K562 (cell line): ENCODE results near the gene KANK4. TPM values are rescaled to one million over a fixed set of nuclear protein-coding genes. Genes with fewer than 3 reads are reported as not detected.

ENCODE experiments used
- ATAC-seq: fragments of 200-7000 bp; cut with Tn5 transposase; 3 replicates; pipeline ENCODE4 v1.9.1; 2020; ENCODE audit warnings: moderate library complexity
- BruUV-seq: library from RNA; stranded (reverse); fragments of 400-500 nt; replicated peaks from 2 replicates; lab custom pipeline; 2021; lab: Mats Ljungman, UMichigan
- CTCF ChIA-PET: fragments of 300-600 bp; formaldehyde crosslinking; extraction: SDS; loops from one replicate; lab custom pipeline; 2021; ENCODE audit warnings: low intra/inter-chr PET ratio; lab: Yijun Ruan, JAX
- POLR2A ChIA-PET: fragments of 300-600, 350-650 bp; sonication (Branson Sonifier 250); formaldehyde crosslinking; extraction: SDS; loops from one replicate; lab custom pipeline; 2021; ENCODE audit warnings: antibody characterized with exemption, inconsistent platforms; lab: Yijun Ruan, JAX
- DNase-seq, 4 experiments: peaks; one replicate each; pipeline versions ENCODE4 v3.0.0 to v3.0.0-alpha.2; 2011 to 2018; ENCODE audit warnings: low spot score in 3 of 4, mixed read lengths in 3 of 4; ENCODE audit errors: extremely low read depth in 1 of 4
- FAIRE-seq: peaks from 2 replicates; lab custom pipeline; 2011; peaks lifted over from hg19 to GRCh38; lab: Jason Lieb, UNC
- H2AFZ ChIP-seq: 2 replicates; pipeline ENCODE4 v1.6.0; 2011; ENCODE audit warnings: low read depth, low read length, control low read depth, inconsistent platforms
- H3K27ac ChIP-seq: fragments of 200-600 bp; 3 replicates; pipeline ENCODE4 v1.8.0; 2011; ENCODE audit warnings: low read depth, mild to moderate bottlenecking, control low read depth, inconsistent platforms, low read length, moderate library complexity, mixed read lengths; ENCODE audit errors: extremely low read depth
- H3K27me3 ChIP-seq, 2 experiments: fragments of 300-600 bp in 1 of 2; 2 replicates in 1 of 2; 3 replicates in 1 of 2; pipeline versions ENCODE4 v1.6.0 to v1.8.0; 2011; ENCODE audit warnings: inconsistent platforms in 2 of 2, low read length in 2 of 2, mild to moderate bottlenecking in 1 of 2, mixed read lengths in 1 of 2, moderate library complexity in 1 of 2; ENCODE audit not compliant: control insufficient read depth in 2 of 2, insufficient read depth in 2 of 2
- H3K36me3 ChIP-seq: fragments of 300-600 bp; 3 replicates; pipeline ENCODE4 v1.8.0; 2011; ENCODE audit warnings: mild to moderate bottlenecking, low read length, inconsistent platforms; ENCODE audit not compliant: control insufficient read depth, insufficient read depth
- H3K4me1 ChIP-seq, 2 experiments: fragments of 200-600 bp in 1 of 2; replicated peaks in 1 of 2; 2 replicates in 1 of 2; 3 replicates in 1 of 2; pipeline versions ENCODE4 v1.5.1 to v1.8.0; 2011; ENCODE audit warnings: inconsistent platforms in 2 of 2, low read length in 2 of 2, mild to moderate bottlenecking in 1 of 2, mixed read lengths in 1 of 2, moderate library complexity in 1 of 2; ENCODE audit not compliant: control insufficient read depth in 2 of 2, insufficient read depth in 2 of 2
- H3K4me2 ChIP-seq: 2 replicates; pipeline ENCODE4 v1.6.1; 2011; ENCODE audit warnings: low read length, control low read depth, inconsistent platforms, mixed read lengths; ENCODE audit not compliant: insufficient read depth
- H3K4me3 ChIP-seq: fragments of 200-600 bp; sonication (generic), shearing (Covaris generic); 2 replicates; pipeline ENCODE4 v1.5.1; 2016; ENCODE audit warnings: control low read depth, inconsistent platforms
- H3K79me2 ChIP-seq: fragments of 200-600 bp; 3 replicates; pipeline ENCODE4 v1.8.0; 2011; ENCODE audit warnings: low read length, inconsistent platforms; ENCODE audit not compliant: control insufficient read depth, insufficient read depth
- H3K9ac ChIP-seq, 2 experiments: 2 replicates each; pipeline versions ENCODE4 v1.6.0 to v1.6.1; 2011; ENCODE audit warnings: low read depth in 2 of 2, low read length in 2 of 2, control low read depth in 1 of 2, inconsistent platforms in 1 of 2, mild to moderate bottlenecking in 1 of 2, mixed read lengths in 1 of 2; ENCODE audit not compliant: insufficient read depth in 1 of 2
- H3K9me1 ChIP-seq: one replicate; pipeline ENCODE4 v1.6.0; 2011; ENCODE audit warnings: inconsistent platforms, mild to moderate bottlenecking, low read length, moderate library complexity; ENCODE audit not compliant: control insufficient read depth, insufficient read depth
- H3K9me3 ChIP-seq: replicated peaks from 2 replicates; pipeline ENCODE4 v1.5.1; 2011; ENCODE audit warnings: low read depth, low read length, inconsistent platforms; ENCODE audit not compliant: control insufficient read depth, insufficient read depth
- H4K20me1 ChIP-seq: replicated peaks from 2 replicates; pipeline ENCODE4 v1.6.1; 2011; ENCODE audit warnings: low read length, inconsistent platforms, mixed read lengths; ENCODE audit not compliant: control insufficient read depth, insufficient read depth
- CREBBP ChIP-seq: IDR thresholded peaks from one replicate; pipeline ENCODE4 v1.6.1; 2012; ENCODE audit warnings: low read depth, mild to moderate bottlenecking, control low read depth, inconsistent platforms, low read length
- GTF2A2 ChIP-seq: IDR thresholded peaks from 2 replicates; pipeline ENCODE4 v1.6.1; 2016; ENCODE audit warnings: mild to moderate bottlenecking, missing genetic modification characterization, missing compliant biosample characterization
- ILF3 ChIP-seq: fragments of 450-650 bp; IDR thresholded peaks from 2 replicates; pipeline ENCODE4 v1.6.1; 2018; ENCODE audit warnings: antibody characterized with exemption, mild to moderate bottlenecking, moderate library complexity, borderline replicate concordance
- PRPF4 ChIP-seq: fragments of 200-400 bp; formaldehyde crosslinking; IDR thresholded peaks from one replicate; pipeline ENCODE4 v1.6.1; 2017; ENCODE audit warnings: low read length, low read depth, mild to moderate bottlenecking; ENCODE audit not compliant: insufficient read depth, poor library complexity, severe bottlenecking
- ZEB2 ChIP-seq: fragments of 450-650 bp; IDR thresholded peaks from 2 replicates; pipeline ENCODE4 v1.6.1; 2016
- ZNF354B ChIP-seq: fragments of 250-450 bp; sonication (Bioruptor Pico); IDR thresholded peaks from 2 replicates; pipeline ENCODE4 v1.4.0; 2020
- WGBS: fragments of 100-300 bp; shearing (Covaris generic); methylation state at CpG from one replicate; pipeline ENCODE4 v1.1.6; 2016; ENCODE audit warnings: low coverage, mixed read lengths; ENCODE audit not compliant: insufficient coverage; ENCODE audit errors: missing lambda C conversion rate; 5-methylcytosine and 5-hydroxymethylcytosine counted together
- in situ Hi-C: fragments of 300-500 bp; cut with MboI; formaldehyde crosslinking; loops from 4 replicates; pipeline ENCODE4 v1.15.0; 2018; ENCODE audit warnings: inconsistent platforms, mixed read lengths
- intact Hi-C: fragments of 100-400 bp; cut with micrococcal nuclease; formaldehyde crosslinking; loops from 2 replicates; pipeline ENCODE4 v1.14.2; 2022
- polyA plus RNA-seq, 8 experiments: library from polyadenylated mRNA; depleted of rRNA in 4 of 8; stranded (reverse) in 5 of 8; unstranded in 3 of 8; fragments of >200 nt; fragmentation: Nextera tagmentation in 2 of 8; fragmentation: Illumina TruSeq in 1 of 8; extraction: Ambion mirVana in 2 of 8; extraction: Trizol in 1 of 8; gene quantifications; 2 replicates each; pipeline versions ENCODE4 v1.2.1 to v1.2.3, GENCODE V29; 2011 to 2014; ENCODE audit warnings: inconsistent platforms in 1 of 8, missing spikeins in 1 of 8
- total RNA-seq, 7 experiments: library from RNA; depleted of rRNA in 6 of 7; stranded (reverse); fragments of >200 nt in 6 of 7; fragmentation: Illumina TruSeq in 2 of 7; extraction: Trizol in 2 of 7; gene quantifications; 2 replicates each; pipeline versions ENCODE4 v1.2.1 to v1.2.3, GENCODE V29; 2011 to 2021; ENCODE audit warnings: low replicate concordance in 1 of 7

The KANK4 gene
- total and polyA plus RNA-seq, 9 of the 15 experiments (the other 6 are each of a cell fraction or from before 2014, with no cell fraction given) = not detected

GRCh38 chr1:62241371-62242131, 77.7 kb downstream of the KANK4 start:
- no peak overlapping the region for H3K9ac ChIP-seq
- H3K27me3 ChIP-seq = peaks cover 0 to 15% of the 10 kb centered on the region in 2 experiments; a peak in 3 of 5 replicates
- DNase-seq (no peak), FAIRE-seq (no peak), ATAC-seq (no peak)
- no peaks in the 10 kb centered on the region for H3K9me3 ChIP-seq
- no peaks in the 10 kb centered on the region for H3K4me1 ChIP-seq
- H3K9me1 ChIP-seq = no peaks in the 10 kb centered on the region
- H3K4me3 ChIP-seq = no peak overlapping the region
- ChIA-PET POLR2A (no interaction called here), CTCF (no interaction called here)
- H4K20me1 ChIP-seq = 0 out of 2 replicates have a peak, but pooled peaks cover 4% of the 10 kb centered on the region
- in situ Hi-C loops = no loop called here
- H3K4me2 ChIP-seq = no peak overlapping the region
- BruUV-seq = no TSS peak
- no peak overlapping the region for H2AFZ ChIP-seq
- H3K27ac ChIP-seq = no peak overlapping the region
- no peaks in the 10 kb centered on the region for H3K79me2 ChIP-seq
- intact Hi-C loops = no loop called here
- no peaks in the 10 kb centered on the region for H3K36me3 ChIP-seq
- 0% methylated on average over 12 of the region's 12 CpGs for WGBS
- TF ChIP-seq PRPF4 (no peak), ZNF354B (no peak), GTF2A2 (no peak), ZEB2 (no peak), ILF3 (no peak), CREBBP (peak; percentile 39)
